HUES6 (cell line): ENCODE measurements around the gene HTATSF1.

Source experiments
- H3K27ac ChIP-seq: 2 replicates; pipeline ENCODE4 v1.7.0; 2013; ENCODE audit warnings: low read depth, mild to moderate bottlenecking, low read length, inconsistent platforms
- H3K27me3 ChIP-seq: 2 replicates; pipeline ENCODE4 v1.6.1; 2013; ENCODE audit warnings: low read length; ENCODE audit not compliant: control insufficient read depth, insufficient read depth
- H3K36me3 ChIP-seq: 2 replicates; pipeline ENCODE4 v1.6.1; 2013; ENCODE audit warnings: low read length; ENCODE audit not compliant: control insufficient read depth, insufficient read depth
- H3K4me1 ChIP-seq: 2 replicates; pipeline ENCODE4 v1.6.1; 2013; ENCODE audit warnings: low read length; ENCODE audit not compliant: control insufficient read depth, insufficient read depth
- H3K4me3 ChIP-seq: 2 replicates; pipeline ENCODE4 v1.5.1; 2013; ENCODE audit warnings: low read depth, low read length
- H3K9ac ChIP-seq: one replicate; pipeline ENCODE4 v1.6.1; 2013; ENCODE audit warnings: mild to moderate bottlenecking, low read length
- H3K9me3 ChIP-seq: 2 replicates; pipeline ENCODE4 v1.6.1; 2013; ENCODE audit warnings: low read depth, low read length; ENCODE audit not compliant: control insufficient read depth, insufficient read depth

Gene HTATSF1

GRCh38 chrX:136468391-136469103, 28.8 kb upstream of the HTATSF1 start:
- Histone ChIP-seq H3K4me3 (no peak overlapping the region), H3K9ac (no peak overlapping the region), H3K4me1 (no peaks in the 10 kb centered on the region), H3K9me3 (no peaks in the 10 kb centered on the region), H3K36me3 (no peaks in the 10 kb centered on the region), H3K27ac (no peak overlapping the region), H3K27me3 (peaks cover 3% of the 10 kb centered on the region; the same call in 1 of the 2 replicates)

DNA sequence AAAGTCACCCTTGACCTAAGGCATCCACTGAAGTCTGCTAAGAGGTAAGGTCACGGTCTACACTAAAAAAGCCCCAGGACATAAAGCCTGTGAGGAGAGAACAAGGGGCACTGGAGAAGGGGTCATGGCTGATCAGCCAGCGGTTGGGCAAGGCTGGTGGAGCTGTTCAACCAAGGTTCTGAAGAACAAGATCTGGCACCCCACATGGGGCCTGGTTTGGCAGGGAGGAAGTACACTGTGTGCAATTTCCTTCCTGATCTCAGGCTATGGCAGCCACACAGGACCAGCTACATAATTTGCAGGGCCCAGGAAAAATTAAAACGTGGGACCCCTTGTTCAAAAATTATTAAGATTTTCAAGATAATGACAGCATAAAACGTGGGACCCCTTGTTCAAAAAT, 23.7 kb upstream of the HTATSF1 start:
- Histone ChIP-seq H3K9me3 (no peaks in the 10 kb centered on the region), H3K27ac (no peak overlapping the region), H3K4me3 (no peak overlapping the region), H3K36me3 (no peaks in the 10 kb centered on the region), H3K27me3 (peaks cover 16% of the 10 kb centered on the region), H3K4me1 (no peaks in the 10 kb centered on the region), H3K9ac (no peak overlapping the region)

- no peaks in the 10 kb centered on the region for H3K9me3 ChIP-seq
- H3K4me1 ChIP-seq: no peaks in the 10 kb centered on the region
- H3K27me3 ChIP-seq: peaks cover 25% of the 10 kb centered on the region
- H3K9ac ChIP-seq: no peak overlapping the region
- H3K36me3 ChIP-seq: no peaks in the 10 kb centered on the region
- H3K4me3 ChIP-seq: no peak overlapping the region
- no peak overlapping the region for H3K27ac ChIP-seq
Measured at GRCh38 chrX:136475236-136475635, 22.2 kb upstream of the HTATSF1 start.

- H3K9ac ChIP-seq: no peak overlapping the region
- no peaks in the 10 kb centered on the region for H3K4me1 ChIP-seq
- H3K27me3 ChIP-seq: peaks cover 31% of the 10 kb centered on the region
- H3K9me3 ChIP-seq: no peaks in the 10 kb centered on the region
- H3K27ac ChIP-seq: no peak overlapping the region
- no peak overlapping the region for H3K4me3 ChIP-seq
- no peaks in the 10 kb centered on the region for H3K36me3 ChIP-seq
Measured at GRCh38 chrX:136476501-136476900, 20.9 kb upstream of the HTATSF1 start.

GRCh38 chrX:136477026-136477425, 20.4 kb upstream of the HTATSF1 start:
- no peaks in the 10 kb centered on the region for H3K4me1 ChIP-seq
- H3K9ac ChIP-seq: no peak overlapping the region
- H3K27me3 ChIP-seq: peaks cover 31% of the 10 kb centered on the region
- H3K36me3 ChIP-seq: no peaks in the 10 kb centered on the region
- H3K9me3 ChIP-seq: no peaks in the 10 kb centered on the region
- no peak overlapping the region for H3K27ac ChIP-seq
- H3K4me3 ChIP-seq: no peak overlapping the region

- Histone ChIP-seq H3K4me3 (no peak overlapping the region), H3K36me3 (no peaks in the 10 kb centered on the region), H3K4me1 (no peaks in the 10 kb centered on the region), H3K9ac (no peak overlapping the region), H3K27ac (no peak overlapping the region), H3K27me3 (peaks cover 36% of the 10 kb centered on the region), H3K9me3 (no peaks in the 10 kb centered on the region)
Measured at GRCh38 chrX:136480383-136480782, 17.0 kb upstream of the HTATSF1 start.

DNA sequence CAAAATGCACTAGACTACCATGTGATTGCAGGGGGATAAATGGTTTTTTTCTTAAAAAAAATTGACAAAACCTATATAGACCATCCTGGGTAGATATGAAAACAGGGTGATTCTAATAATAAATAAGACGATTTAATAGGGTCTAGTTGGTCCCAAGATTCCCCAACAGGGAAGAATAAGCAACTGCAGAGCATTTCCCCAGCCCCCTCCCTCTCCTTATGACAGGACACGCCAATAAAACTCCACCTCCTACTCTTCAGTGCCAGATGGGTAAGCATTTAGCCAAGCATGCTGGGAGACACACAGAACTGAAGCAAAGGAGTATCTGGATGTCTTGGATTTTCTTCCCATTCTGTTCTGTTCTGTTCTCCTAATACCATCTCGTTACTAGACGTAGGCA, 9.7 kb upstream of the HTATSF1 start, which contains the start of gene BRS3:
Gene BRS3, plus strand, starts transcription at position 301 of the 400 bp plus-strand sequence. CDS start 168 bp downstream, outside the sequence.
- no peak within 1 kb of the TSS for H3K9ac ChIP-seq
- H3K4me1 ChIP-seq: no peaks in the 10 kb centered on the region
- H3K27me3 ChIP-seq: peaks cover 54% of the 10 kb centered on the region
- no peaks in the 10 kb centered on the region for H3K36me3 ChIP-seq
- H3K4me3 ChIP-seq: no peak within 1 kb of the TSS
- no peak within 1 kb of the TSS for H3K27ac ChIP-seq
- H3K9me3 ChIP-seq: no peaks in the 10 kb centered on the region

DNA sequence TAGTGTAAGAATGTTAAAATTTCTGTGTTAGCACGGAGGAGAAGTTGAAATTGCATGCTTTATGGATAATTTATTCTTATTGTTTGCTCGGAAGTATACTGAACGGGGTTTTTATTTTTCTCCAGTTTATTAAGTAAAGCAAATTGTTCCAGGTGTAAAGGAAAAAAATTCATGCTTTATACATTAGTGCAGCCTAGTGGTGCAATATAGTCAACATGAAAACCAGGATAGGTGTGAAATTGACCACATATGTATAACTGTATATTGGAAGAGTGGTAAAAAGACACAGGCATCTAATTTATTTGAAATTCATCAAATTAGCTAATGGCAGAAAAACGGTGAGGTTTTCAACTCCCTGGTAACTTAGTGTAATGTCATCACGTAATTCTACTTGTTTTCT, 8.7 kb upstream of the HTATSF1 start:
- H3K9me3 ChIP-seq: no peaks in the 10 kb centered on the region
- H3K9ac ChIP-seq: no peak overlapping the region
- no peaks in the 10 kb centered on the region for H3K36me3 ChIP-seq
- H3K27me3 ChIP-seq: peaks cover 51% of the 10 kb centered on the region
- H3K27ac ChIP-seq: no peak overlapping the region
- no peak overlapping the region for H3K4me3 ChIP-seq
- no peaks in the 10 kb centered on the region for H3K4me1 ChIP-seq

GRCh38 chrX:136491832-136492231, 5.6 kb upstream of the HTATSF1 start:
- Histone ChIP-seq H3K4me3 (no peak overlapping the region), H3K9me3 (no peaks in the 10 kb centered on the region), H3K4me1 (no peaks in the 10 kb centered on the region), H3K9ac (no peak overlapping the region), H3K27me3 (peaks cover 33% of the 10 kb centered on the region), H3K27ac (no peak overlapping the region), H3K36me3 (no peaks in the 10 kb centered on the region)

DNA sequence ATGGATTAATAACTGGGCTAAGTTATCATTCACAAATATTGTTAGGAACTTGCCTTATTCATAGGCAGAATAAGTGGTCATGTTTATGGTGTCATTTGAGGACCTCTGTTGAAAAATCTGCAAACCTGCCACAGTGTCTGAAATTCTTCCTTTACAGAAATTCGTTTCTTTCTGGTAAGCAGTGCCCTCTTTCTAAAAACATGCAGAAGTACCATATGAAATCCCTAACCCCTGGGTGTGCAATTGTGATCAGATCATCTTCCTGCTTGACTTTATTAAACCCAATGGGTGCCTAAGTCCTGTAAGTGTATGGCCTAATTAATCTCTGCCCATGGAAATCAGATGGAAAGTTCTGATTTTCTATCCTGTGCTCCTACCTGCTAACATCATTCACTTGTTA, 4.4 kb upstream of the HTATSF1 start:
- no peak overlapping the region for H3K4me3 ChIP-seq
- H3K9ac ChIP-seq: no peak overlapping the region
- no peaks in the 10 kb centered on the region for H3K4me1 ChIP-seq
- peaks cover 30% of the 10 kb centered on the region for H3K27me3 ChIP-seq
- H3K36me3 ChIP-seq: no peaks in the 10 kb centered on the region
- no peaks in the 10 kb centered on the region for H3K9me3 ChIP-seq
- no peak overlapping the region for H3K27ac ChIP-seq

DNA sequence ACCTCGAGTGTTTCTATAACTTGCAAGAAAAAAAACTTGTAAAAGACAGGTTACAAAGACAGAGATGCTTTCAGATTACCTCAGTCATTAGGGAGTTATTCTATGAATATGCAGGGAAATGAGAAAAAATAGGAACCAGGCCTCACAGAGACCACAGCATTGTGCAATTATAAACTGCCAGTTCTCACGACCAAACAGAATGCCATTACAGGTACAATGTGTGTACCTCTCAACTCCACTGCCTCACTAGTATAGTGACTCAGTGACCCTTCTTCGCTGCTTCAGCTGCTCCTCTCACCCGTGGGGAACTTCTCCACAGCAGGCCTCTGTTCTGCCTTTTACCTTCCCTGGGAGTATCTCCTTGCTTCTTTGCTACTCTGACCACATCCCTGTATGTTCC, 2.3 kb upstream of the HTATSF1 start:
- H3K4me3 ChIP-seq: no peak overlapping the region

More for the DNA sequence above, 2.3 kb upstream of the HTATSF1 start:
- no peaks in the 10 kb centered on the region for H3K9me3 ChIP-seq
- H3K4me1 ChIP-seq: no peaks in the 10 kb centered on the region
- H3K36me3 ChIP-seq: peaks cover 3% of the 10 kb centered on the region; the same call in 1 of the 2 replicates
- H3K27me3 ChIP-seq: peaks cover 11% of the 10 kb centered on the region
- H3K9ac ChIP-seq: no peak overlapping the region
- no peak overlapping the region for H3K27ac ChIP-seq
